Loucy (cell line): ENCODE measurements around the gene ACOT11.

Experiments used
- H2AFZ ChIP-seq: fragments of 200-600 bp; sonication (generic); 2 replicates; pipeline ENCODE4 v1.6.0; 2016; ENCODE audit warnings: antibody characterized with exemption, mild to moderate bottlenecking, low read length, moderate library complexity
- H3F3A ChIP-seq: fragments of 200-600 bp; 2 replicates; pipeline ENCODE4 v1.6.0; 2016; ENCODE audit warnings: antibody characterized with exemption, low read depth, mild to moderate bottlenecking
- H3K27me3 ChIP-seq: fragments of 200-600 bp; sonication (generic); 2 replicates; pipeline ENCODE4 v1.6.1; 2014; ENCODE audit warnings: low read length, mild to moderate bottlenecking; ENCODE audit not compliant: insufficient read depth, poor library complexity, severe bottlenecking
- H3K36me3 ChIP-seq: fragments of 200-600 bp; sonication (generic); 2 replicates; pipeline ENCODE4 v1.6.1; 2016; ENCODE audit warnings: low read length; ENCODE audit not compliant: insufficient read depth
- H3K4me1 ChIP-seq: fragments of 200-600 bp; sonication (generic); 2 replicates; pipeline ENCODE4 v1.5.1; 2014; ENCODE audit warnings: low read length, mild to moderate bottlenecking; ENCODE audit not compliant: insufficient read depth, poor library complexity, severe bottlenecking
- H3K4me2 ChIP-seq: fragments of 200-600 bp; sonication (generic); 2 replicates; pipeline ENCODE4 v1.6.0; 2014; ENCODE audit warnings: antibody characterized with exemption, low read length, low read depth, mild to moderate bottlenecking; ENCODE audit not compliant: poor library complexity, severe bottlenecking
- H3K4me3 ChIP-seq: fragments of 200-600 bp; sonication (generic); 2 replicates; pipeline ENCODE4 v1.5.1; 2014; ENCODE audit warnings: low read length, mild to moderate bottlenecking, mixed read lengths; ENCODE audit not compliant: poor library complexity, severe bottlenecking
- H3K79me2 ChIP-seq: fragments of 200-600 bp; sonication (generic); 2 replicates; pipeline ENCODE4 v1.6.1; 2014; ENCODE audit warnings: low read length; ENCODE audit not compliant: insufficient read depth
- H3K9ac ChIP-seq: fragments of 200-600 bp; sonication (generic); 2 replicates; pipeline ENCODE4 v1.6.0; 2014; ENCODE audit warnings: mild to moderate bottlenecking, low read depth, low read length, moderate library complexity; ENCODE audit not compliant: poor library complexity, severe bottlenecking
- H3K9me2 ChIP-seq: fragments of 200-600 bp; sonication (generic); replicated peaks from 2 replicates; pipeline ENCODE4 v1.6.1; 2016; ENCODE audit warnings: low read depth, low read length, mixed read lengths
- H3K9me3 ChIP-seq: fragments of 200-600 bp; sonication (generic); 2 replicates; pipeline ENCODE4 v1.6.1; 2014; ENCODE audit warnings: mild to moderate bottlenecking, antibody characterized with exemption, low read length, low read depth; ENCODE audit not compliant: insufficient read depth
- H4K20me1 ChIP-seq: fragments of 200-600 bp; sonication (generic); 2 replicates; pipeline ENCODE4 v1.6.0; 2014; ENCODE audit warnings: antibody characterized with exemption, low read length, mild to moderate bottlenecking; ENCODE audit not compliant: insufficient read depth, poor library complexity, severe bottlenecking
- EZH2phosphoT487 ChIP-seq: fragments of 200-600 bp; IDR thresholded peaks from 2 replicates; pipeline ENCODE4 v1.6.1; 2018; ENCODE audit warnings: antibody characterized with exemption, mild to moderate bottlenecking, moderate library complexity, borderline replicate concordance
- TF ChIP-seq, protein P1 (sequence below): fragments of 200-600 bp; sonication (generic); conservative IDR thresholded peaks from 2 replicates; pipeline ENCODE4 v1.5.1; 2014; ENCODE audit warnings: mild to moderate bottlenecking, antibody characterized with exemption, low read length

ACOT11 gene

DNA sequence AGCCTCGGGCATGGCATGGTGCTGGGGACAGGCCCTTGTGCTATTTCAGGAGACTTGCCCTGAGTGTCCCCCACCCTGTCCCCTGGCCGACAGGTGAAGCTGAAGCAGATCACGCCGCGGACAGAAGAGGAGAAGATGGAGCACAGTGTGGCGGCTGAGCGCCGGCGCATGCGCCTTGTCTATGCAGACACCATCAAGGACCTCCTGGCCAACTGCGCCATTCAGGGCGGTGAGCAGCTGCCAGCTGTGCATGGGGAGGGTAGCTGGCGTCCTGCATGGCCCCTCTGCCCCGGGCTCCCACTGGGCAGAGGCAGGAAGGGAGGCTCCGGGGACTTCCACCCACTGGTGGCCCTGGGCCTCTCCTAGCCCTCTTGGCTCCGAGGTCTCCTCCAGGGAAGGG lies 46.4 kb downstream of the ACOT11 start:
- TF ChIP-seq EZH2phosphoT487: no peak
- TF ChIP-seq, protein P1, sequence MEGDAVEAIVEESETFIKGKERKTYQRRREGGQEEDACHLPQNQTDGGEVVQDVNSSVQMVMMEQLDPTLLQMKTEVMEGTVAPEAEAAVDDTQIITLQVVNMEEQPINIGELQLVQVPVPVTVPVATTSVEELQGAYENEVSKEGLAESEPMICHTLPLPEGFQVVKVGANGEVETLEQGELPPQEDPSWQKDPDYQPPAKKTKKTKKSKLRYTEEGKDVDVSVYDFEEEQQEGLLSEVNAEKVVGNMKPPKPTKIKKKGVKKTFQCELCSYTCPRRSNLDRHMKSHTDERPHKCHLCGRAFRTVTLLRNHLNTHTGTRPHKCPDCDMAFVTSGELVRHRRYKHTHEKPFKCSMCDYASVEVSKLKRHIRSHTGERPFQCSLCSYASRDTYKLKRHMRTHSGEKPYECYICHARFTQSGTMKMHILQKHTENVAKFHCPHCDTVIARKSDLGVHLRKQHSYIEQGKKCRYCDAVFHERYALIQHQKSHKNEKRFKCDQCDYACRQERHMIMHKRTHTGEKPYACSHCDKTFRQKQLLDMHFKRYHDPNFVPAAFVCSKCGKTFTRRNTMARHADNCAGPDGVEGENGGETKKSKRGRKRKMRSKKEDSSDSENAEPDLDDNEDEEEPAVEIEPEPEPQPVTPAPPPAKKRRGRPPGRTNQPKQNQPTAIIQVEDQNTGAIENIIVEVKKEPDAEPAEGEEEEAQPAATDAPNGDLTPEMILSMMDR: no peak
- H2AFZ ChIP-seq: no peak overlapping the region
- no peaks in the 10 kb centered on the region for H4K20me1 ChIP-seq
- no peaks in the 10 kb centered on the region for H3K79me2 ChIP-seq
- H3K9me2 ChIP-seq: no peaks in the 10 kb centered on the region
- no peaks in the 10 kb centered on the region for H3K27me3 ChIP-seq
- peaks cover 18% of the 10 kb centered on the region for H3K4me1 ChIP-seq
- no peaks in the 10 kb centered on the region for H3F3A ChIP-seq
- no peaks in the 10 kb centered on the region for H3K36me3 ChIP-seq
- H3K9ac ChIP-seq: no peak overlapping the region
- no peak overlapping the region for H3K4me3 ChIP-seq
- no peak overlapping the region for H3K4me2 ChIP-seq
- H3K9me3 ChIP-seq: no peaks in the 10 kb centered on the region

DNA sequence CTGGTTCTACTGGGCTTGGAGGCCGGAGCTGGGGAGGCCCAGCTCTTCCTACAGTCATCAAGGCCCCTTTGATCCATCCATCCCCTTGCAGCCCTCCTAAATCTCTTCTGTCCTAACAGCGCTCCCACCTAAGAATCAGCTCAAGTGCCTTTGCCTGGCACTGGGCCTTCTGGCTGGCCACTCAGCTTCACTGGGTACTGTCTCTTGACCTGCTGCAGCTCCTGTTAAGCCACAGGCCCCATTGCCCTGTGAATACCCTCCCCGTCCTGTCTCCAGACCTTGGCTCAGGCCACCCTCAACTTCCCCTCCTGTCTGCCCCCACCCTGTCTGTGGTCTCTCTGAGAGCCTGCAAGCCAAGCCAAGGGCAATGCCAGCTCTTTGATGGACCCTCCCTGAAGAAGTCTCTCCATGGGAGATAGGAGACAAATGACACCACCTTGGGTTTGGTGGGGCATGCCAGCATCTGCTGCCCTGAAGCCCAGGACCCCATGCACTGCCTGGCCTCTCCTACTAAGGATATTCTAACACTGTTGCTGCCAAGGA lies 48.0 kb downstream of the ACOT11 start:
- H3K9me2 ChIP-seq: no peaks in the 10 kb centered on the region
- H3K4me2 ChIP-seq: no peak overlapping the region
- H4K20me1 ChIP-seq: no peaks in the 10 kb centered on the region
- H3K9ac ChIP-seq: no peak overlapping the region
- peaks cover 10% of the 10 kb centered on the region for H3K4me1 ChIP-seq
- no peak for TF ChIP-seq EZH2phosphoT487
- TF ChIP-seq, protein P1: no peak
- H3K4me3 ChIP-seq: no peak overlapping the region
- H3K9me3 ChIP-seq: no peaks in the 10 kb centered on the region
- no peaks in the 10 kb centered on the region for H3K36me3 ChIP-seq
- no peaks in the 10 kb centered on the region for H3K27me3 ChIP-seq
- no peaks in the 10 kb centered on the region for H3K79me2 ChIP-seq
- H3F3A ChIP-seq: no peaks in the 10 kb centered on the region
- H2AFZ ChIP-seq: no peak overlapping the region

DNA sequence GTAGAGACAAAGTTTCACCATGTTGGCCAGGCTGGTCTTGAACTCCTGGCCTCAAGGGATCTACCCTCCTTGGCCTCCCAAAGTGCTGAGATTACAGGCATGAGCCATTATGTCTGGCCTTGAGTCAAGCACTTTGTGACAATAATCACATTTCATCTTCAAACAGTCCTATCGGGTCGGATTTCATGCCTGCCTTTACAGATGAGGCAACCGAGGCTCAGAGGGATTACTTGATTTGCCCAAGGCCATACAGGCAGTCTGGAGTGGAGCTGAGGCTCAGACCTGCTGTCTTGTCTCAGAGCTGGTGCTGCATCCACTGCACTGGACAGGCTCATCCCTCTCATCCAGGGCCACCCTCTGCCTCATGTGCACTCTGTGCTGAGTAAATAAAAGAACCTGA lies 48.7 kb downstream of the ACOT11 start:
- Histone ChIP-seq H3K9ac (no peak overlapping the region), H3K79me2 (no peaks in the 10 kb centered on the region), H4K20me1 (no peaks in the 10 kb centered on the region), H3K4me1 (peaks cover 10% of the 10 kb centered on the region), H2AFZ (no peak overlapping the region), H3K4me3 (no peak overlapping the region), H3K36me3 (no peaks in the 10 kb centered on the region), H3F3A (no peaks in the 10 kb centered on the region), H3K9me2 (no peaks in the 10 kb centered on the region), H3K4me2 (no peak overlapping the region), H3K9me3 (no peaks in the 10 kb centered on the region), H3K27me3 (no peaks in the 10 kb centered on the region)
- no peak for TF ChIP-seq EZH2phosphoT487
- TF ChIP-seq, protein P1: no peak
